GM12874 (cell line): ENCODE results near the gene MYL4.

ENCODE experiments used
- TF ChIP-seq, protein P1 (sequence below): IDR thresholded peaks from 2 replicates; pipeline ENCODE4 v1.5.1; 2011; ENCODE audit warnings: low read depth, mild to moderate bottlenecking, control low read depth, low read length, moderate library complexity; ENCODE audit not compliant: insufficient read depth

The MYL4 gene

GRCh38 chr17:47253541-47254402 is 44.6 kb downstream of the MYL4 start, which contains the start of gene ITGB3:
Gene ITGB3 (plus strand): TSS chr17:47253827. CDS start chr17:47253862, 35 bp downstream.
- TF ChIP-seq, protein P1, sequence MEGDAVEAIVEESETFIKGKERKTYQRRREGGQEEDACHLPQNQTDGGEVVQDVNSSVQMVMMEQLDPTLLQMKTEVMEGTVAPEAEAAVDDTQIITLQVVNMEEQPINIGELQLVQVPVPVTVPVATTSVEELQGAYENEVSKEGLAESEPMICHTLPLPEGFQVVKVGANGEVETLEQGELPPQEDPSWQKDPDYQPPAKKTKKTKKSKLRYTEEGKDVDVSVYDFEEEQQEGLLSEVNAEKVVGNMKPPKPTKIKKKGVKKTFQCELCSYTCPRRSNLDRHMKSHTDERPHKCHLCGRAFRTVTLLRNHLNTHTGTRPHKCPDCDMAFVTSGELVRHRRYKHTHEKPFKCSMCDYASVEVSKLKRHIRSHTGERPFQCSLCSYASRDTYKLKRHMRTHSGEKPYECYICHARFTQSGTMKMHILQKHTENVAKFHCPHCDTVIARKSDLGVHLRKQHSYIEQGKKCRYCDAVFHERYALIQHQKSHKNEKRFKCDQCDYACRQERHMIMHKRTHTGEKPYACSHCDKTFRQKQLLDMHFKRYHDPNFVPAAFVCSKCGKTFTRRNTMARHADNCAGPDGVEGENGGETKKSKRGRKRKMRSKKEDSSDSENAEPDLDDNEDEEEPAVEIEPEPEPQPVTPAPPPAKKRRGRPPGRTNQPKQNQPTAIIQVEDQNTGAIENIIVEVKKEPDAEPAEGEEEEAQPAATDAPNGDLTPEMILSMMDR = peak; percentile 79

DNA sequence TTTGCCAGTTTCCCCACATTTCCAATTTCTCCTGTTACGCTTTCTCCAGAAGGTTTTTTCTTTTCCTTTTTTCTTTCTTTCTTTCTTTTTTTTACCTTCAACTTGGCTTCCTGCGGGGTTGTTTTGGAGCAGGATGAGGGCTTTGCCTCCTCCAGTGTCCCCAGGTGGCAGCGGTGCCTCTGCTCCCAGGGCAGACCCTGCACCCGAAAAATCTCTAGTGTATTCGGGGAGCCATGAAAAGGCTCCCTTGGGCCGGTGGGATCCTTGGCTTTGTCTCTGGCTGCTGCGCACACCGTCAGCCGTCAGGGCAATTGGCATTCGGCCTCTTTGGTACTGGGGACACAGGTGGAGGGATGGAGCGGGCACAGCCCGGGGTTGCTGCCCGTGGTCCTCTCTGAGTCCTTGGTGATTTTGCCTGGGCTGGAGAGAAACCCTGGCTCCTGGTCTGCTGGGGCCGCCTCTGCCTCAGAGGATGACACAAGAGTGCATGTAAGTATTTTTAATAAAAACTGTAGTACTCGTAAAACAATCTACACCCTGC is 45.3 kb downstream of the MYL4 start:
- TF ChIP-seq, protein P1 = no peak

DNA sequence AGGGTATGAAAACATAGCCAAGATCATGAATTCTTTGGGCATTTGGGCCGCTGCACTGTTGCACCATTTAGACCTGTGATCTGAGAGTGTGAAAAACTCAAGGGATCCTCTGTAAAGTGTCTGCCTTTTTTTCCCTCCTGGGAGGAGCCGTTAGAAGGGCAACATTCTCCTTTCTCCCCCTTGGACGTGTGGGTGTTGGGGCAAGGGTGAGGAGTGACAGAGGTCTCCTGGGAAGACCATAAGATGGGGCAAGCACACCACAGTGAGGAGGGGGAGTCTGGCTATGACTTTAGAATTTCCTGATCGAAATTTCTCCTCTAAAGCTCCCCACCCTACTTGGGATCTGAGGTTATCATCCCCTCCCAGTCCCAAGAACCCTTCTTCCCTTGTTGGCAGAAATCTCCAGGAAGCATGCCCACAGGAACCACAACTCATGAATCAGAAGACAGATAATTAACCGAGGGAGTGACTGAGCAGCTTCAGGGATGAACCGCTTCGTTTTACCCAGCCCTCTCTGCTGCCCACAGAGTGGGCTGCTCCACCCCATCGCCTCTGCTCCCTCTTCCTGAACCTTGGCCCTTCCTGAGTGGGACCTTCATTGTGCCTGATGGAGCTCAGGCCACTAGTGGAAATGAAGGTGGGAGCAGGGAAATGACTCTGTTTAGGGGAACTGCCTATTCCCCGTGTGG is 48.6 kb downstream of the MYL4 start:
- TF ChIP-seq, protein P1 = no peak

- TF ChIP-seq, protein P1 = no peak
These were observed 53.4 kb downstream of the MYL4 start for GRCh38 chr17:47262586-47262985.

GRCh38 chr17:47264166-47264565 is 55.0 kb downstream of the MYL4 start:
- TF ChIP-seq, protein P1 = no peak

- TF ChIP-seq, protein P1 = no peak
These were observed 56.9 kb downstream of the MYL4 start for GRCh38 chr17:47265983-47266541.

DNA sequence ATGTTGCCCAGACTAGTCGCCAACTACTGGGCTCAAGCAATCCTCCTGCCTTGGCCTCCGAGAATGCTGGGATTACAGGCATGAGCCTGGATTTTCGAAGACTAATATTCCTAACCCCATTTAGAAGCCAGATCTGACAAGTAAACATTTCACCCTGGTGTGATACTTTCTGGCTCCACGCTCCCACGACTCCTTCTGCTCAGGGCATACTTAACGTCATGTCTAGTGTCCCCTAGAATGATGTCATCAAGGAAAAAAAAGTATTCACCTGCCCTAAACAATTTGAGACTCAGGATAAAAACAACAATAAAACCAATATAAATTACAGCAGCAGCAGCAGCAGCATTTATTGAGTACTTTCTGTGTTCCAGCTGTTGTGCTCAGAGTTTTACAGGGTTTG is 57.6 kb downstream of the MYL4 start:
- TF ChIP-seq, protein P1 = no peak
